ENCODE results near the gene SYNDIG1. TPM values are rescaled to one million over a fixed set of nuclear protein-coding genes. Genes with fewer than 3 reads are reported as not detected.

Gene SYNDIG1
- total RNA-seq, 6 experiments from 2014 or later = 0.14 to 0.31 TPM; not detected in 4

GRCh38 chr20:24590178-24590982 is 121.0 kb downstream of the SYNDIG1 start:
- TF ChIP-seq CTCF (IDR thresholded peaks at IDR 0.05) = no peak
- no peaks in the 10 kb centered on the region for H3K9me3 Mint-ChIP-seq
- H3K36me3 Mint-ChIP-seq (ENCODE audit: low read depth) = no peaks in the 10 kb centered on the region
- no peak overlapping the region for H3K4me3 Mint-ChIP-seq
- H3K4me1 Mint-ChIP-seq (ENCODE audit: low read depth) = no peaks in the 10 kb centered on the region
- DNase-seq = no peak
- H3K27ac Mint-ChIP-seq = no peak overlapping the region
- peaks cover 30% of the 10 kb centered on the region for H3K27me3 Mint-ChIP-seq (ENCODE audit: insufficient read depth)

GRCh38 chr20:24597051-24597450 is 127.6 kb downstream of the SYNDIG1 start:
- no peaks in the 10 kb centered on the region; the same call in 1 of the 2 replicates for H3K36me3 Mint-ChIP-seq (ENCODE audit: low read depth)
- peaks cover 6% of the 10 kb centered on the region for H3K9me3 Mint-ChIP-seq
- DNase-seq = no peak
- TF ChIP-seq CTCF (IDR thresholded peaks at IDR 0.05) = no peak
- H3K4me1 Mint-ChIP-seq (ENCODE audit: low read depth) = no peaks in the 10 kb centered on the region
- H3K27ac Mint-ChIP-seq = no peak overlapping the region
- no peak overlapping the region for H3K4me3 Mint-ChIP-seq
- H3K27me3 Mint-ChIP-seq (ENCODE audit: insufficient read depth) = peaks cover 6% of the 10 kb centered on the region

- H3K27me3 Mint-ChIP-seq (ENCODE audit: insufficient read depth) = peaks cover 7% of the 10 kb centered on the region
- TF ChIP-seq CTCF (IDR thresholded peaks at IDR 0.05) = no peak
- DNase-seq = no peak
- no peak overlapping the region for H3K27ac Mint-ChIP-seq
- H3K4me3 Mint-ChIP-seq = no peak overlapping the region
- H3K9me3 Mint-ChIP-seq = peaks cover 8% of the 10 kb centered on the region
- no peaks in the 10 kb centered on the region for H3K4me1 Mint-ChIP-seq (ENCODE audit: low read depth)
- no peaks in the 10 kb centered on the region; the same call in 1 of the 2 replicates for H3K36me3 Mint-ChIP-seq (ENCODE audit: low read depth)
Measured at GRCh38 chr20:24598346-24598745, 128.9 kb downstream of the SYNDIG1 start.

- Mint-ChIP-seq H3K36me3 (ENCODE audit: low read depth) (no peaks in the 10 kb centered on the region; the same call in 1 of the 2 replicates), H3K27me3 (ENCODE audit: insufficient read depth) (peaks cover 8% of the 10 kb centered on the region), H3K4me1 (ENCODE audit: low read depth) (no peaks in the 10 kb centered on the region), H3K27ac (no peak overlapping the region), H3K9me3 (peaks cover 8% of the 10 kb centered on the region), H3K4me3 (no peak overlapping the region)
- no peak for TF ChIP-seq CTCF (IDR thresholded peaks at IDR 0.05)
- DNase-seq = no peak
Measured at GRCh38 chr20:24598996-24599395, 129.6 kb downstream of the SYNDIG1 start.

- no peaks in the 10 kb centered on the region for H3K4me1 Mint-ChIP-seq (ENCODE audit: low read depth)
- H3K27ac Mint-ChIP-seq = no peak overlapping the region
- peaks cover 8% of the 10 kb centered on the region for H3K9me3 Mint-ChIP-seq
- peaks cover 9% of the 10 kb centered on the region for H3K27me3 Mint-ChIP-seq (ENCODE audit: insufficient read depth)
- DNase-seq = no peak
- no peak overlapping the region for H3K4me3 Mint-ChIP-seq
- H3K36me3 Mint-ChIP-seq (ENCODE audit: low read depth) = no peaks in the 10 kb centered on the region; the same call in 1 of the 2 replicates
- TF ChIP-seq CTCF (IDR thresholded peaks at IDR 0.05) = peak; percentile 44; the same call in 1 of the 2 replicates
Measured at GRCh38 chr20:24600012-24600411, 130.6 kb downstream of the SYNDIG1 start.
